Heart left ventricle (tissue), 13 donors: ENCODE measurements around the gene SLC34A3.

Experiments
- CTCF ChIP-seq, 12 donors: fragments of 200-600 bp; sonication (generic) in 4 of 12; IDR thresholded peaks; one replicate each; pipeline versions ENCODE4 v1.5.0 to v1.8.0; 2018 to 2022; ENCODE audit warnings: antibody characterized with exemption in 12 of 12, mild to moderate bottlenecking in 5 of 12
- POLR2A ChIP-seq, 2 donors: fragments of 450-650 bp; IDR thresholded peaks; one replicate each; pipeline ENCODE4 v1.6.1; 2017; ENCODE audit warnings: antibody characterized with exemption in 2 of 2, mild to moderate bottlenecking in 2 of 2, moderate library complexity in 2 of 2
- donor health status: ischemic (EF 13 %, LVEDD 7.1; RV severe dilation, severe dysfunction).
- donor health status: DM: no; HTN: yes; CAD: no.
- donor health status: DM: no; HTN: no; CAD: no.
- donor health status: ischemic (EF 25% LVEDD 6.9; RV normal size, moderate dysfunction).
- donor health status: ischemic (EF 25% LVEDD 5.7; RV mildly dilated, moderate dysfunction).
- donor health status: ischemic (EF 35%, LVEDD 5.7; RV mildly dilated, moderate dysfunction).
- donor health status: nonischemic (EF 11% LVEDD 7.7; RV severe dilation, severe dysfunction).
- donor health status: DM: yes; HTN: yes; CAD: no.
- donor health status: PGD.
- donor health status: ischemic (EF 29% LVEDD 5.4; RV normal size, mild dysfunction).
- donor health status: nonischemic (EF 23%, LVEDD 6.1; RV moderate dilation, normal function).

GRCh38 chr9:137272241-137273094, 41.8 kb downstream of the SLC34A3 start:
- TF ChIP-seq CTCF (IDR thresholded peaks at IDR 0.05) (no peak), POLR2A (IDR thresholded peaks at IDR 0.05) (no peak)
